HEK293T (cell line): ENCODE data around the gene RAPGEF5.

Source experiments
- CTCF ChIA-PET: fragments of 350-600 bp; formaldehyde crosslinking; extraction: SDS; loops from one replicate; lab custom pipeline; 2021; ENCODE audit warnings: antibody characterized with exemption, inconsistent platforms; lab: Yijun Ruan, JAX
- POLR2A ChIA-PET: fragments of 350-600 bp; formaldehyde crosslinking; extraction: SDS; loops from one replicate; lab custom pipeline; 2020; ENCODE audit warnings: antibody characterized with exemption, inconsistent platforms; lab: Yijun Ruan, JAX
- DNase-seq: peaks from one replicate; pipeline ENCODE4 v3.0.0; 2012; ENCODE audit warnings: mixed read lengths; ENCODE audit errors: extremely low spot score
- ARNT ChIP-seq: fragments of 450-650 bp; IDR thresholded peaks from 2 replicates; pipeline ENCODE4 v1.6.1; 2017; ENCODE audit warnings: mild to moderate bottlenecking
- BHLHE40 ChIP-seq: fragments of 450-650 bp; IDR thresholded peaks from 2 replicates; pipeline ENCODE4 v1.6.1; 2016; ENCODE audit warnings: mild to moderate bottlenecking, moderate library complexity, borderline replicate concordance
- CTBP1 ChIP-seq: fragments of 450-650 bp; IDR thresholded peaks from 2 replicates; pipeline ENCODE4 v1.6.1; 2016; ENCODE audit warnings: borderline replicate concordance
- ELF4 ChIP-seq: fragments of 450-650 bp; IDR thresholded peaks from 2 replicates; pipeline ENCODE4 v1.6.1; 2017; ENCODE audit warnings: antibody characterized with exemption
- FOXA1 ChIP-seq: fragments of 450-650 bp; IDR thresholded peaks from 2 replicates; pipeline ENCODE4 v1.6.1; 2016; ENCODE audit warnings: mild to moderate bottlenecking
- FOXK2 ChIP-seq: fragments of 450-650 bp; IDR thresholded peaks from 2 replicates; pipeline ENCODE4 v1.6.1; 2016; ENCODE audit warnings: mild to moderate bottlenecking
- FOXM1 ChIP-seq: fragments of 450-650 bp; IDR thresholded peaks from 2 replicates; pipeline ENCODE4 v1.6.1; 2017; ENCODE audit warnings: mild to moderate bottlenecking, borderline replicate concordance
- HDGF ChIP-seq: fragments of 450-650 bp; IDR thresholded peaks from 2 replicates; pipeline ENCODE4 v1.6.1; 2017; ENCODE audit warnings: antibody characterized with exemption, borderline replicate concordance
- L3MBTL2 ChIP-seq: fragments of 450-650 bp; conservative IDR thresholded peaks from 2 replicates; pipeline ENCODE4 v1.6.1; 2016; ENCODE audit warnings: mild to moderate bottlenecking
- LEF1 ChIP-seq: fragments of 450-650 bp; IDR thresholded peaks from 2 replicates; pipeline ENCODE4 v1.6.1; 2017; ENCODE audit warnings: mild to moderate bottlenecking, borderline replicate concordance
- NFRKB ChIP-seq: fragments of 450-650 bp; IDR thresholded peaks from 2 replicates; pipeline ENCODE4 v1.6.1; 2016; ENCODE audit warnings: mild to moderate bottlenecking, moderate library complexity
- SP1 ChIP-seq: fragments of 450-650 bp; IDR thresholded peaks from 2 replicates; pipeline ENCODE4 v1.6.1; 2017
- SUZ12 ChIP-seq: fragments of 450-650 bp; IDR thresholded peaks from 2 replicates; pipeline ENCODE4 v1.6.1; 2016; ENCODE audit warnings: mild to moderate bottlenecking
- TARDBP ChIP-seq: fragments of 450-650 bp; IDR thresholded peaks from 2 replicates; pipeline ENCODE4 v1.6.1; 2016
- ZNF384 ChIP-seq: fragments of 450-650 bp; IDR thresholded peaks from 2 replicates; pipeline ENCODE4 v1.6.1; 2016
- TF ChIP-seq, protein P1 (sequence below): fragments of 450-650 bp; IDR thresholded peaks from 2 replicates; pipeline ENCODE4 v1.6.1; 2016

The RAPGEF5 gene

DNA sequence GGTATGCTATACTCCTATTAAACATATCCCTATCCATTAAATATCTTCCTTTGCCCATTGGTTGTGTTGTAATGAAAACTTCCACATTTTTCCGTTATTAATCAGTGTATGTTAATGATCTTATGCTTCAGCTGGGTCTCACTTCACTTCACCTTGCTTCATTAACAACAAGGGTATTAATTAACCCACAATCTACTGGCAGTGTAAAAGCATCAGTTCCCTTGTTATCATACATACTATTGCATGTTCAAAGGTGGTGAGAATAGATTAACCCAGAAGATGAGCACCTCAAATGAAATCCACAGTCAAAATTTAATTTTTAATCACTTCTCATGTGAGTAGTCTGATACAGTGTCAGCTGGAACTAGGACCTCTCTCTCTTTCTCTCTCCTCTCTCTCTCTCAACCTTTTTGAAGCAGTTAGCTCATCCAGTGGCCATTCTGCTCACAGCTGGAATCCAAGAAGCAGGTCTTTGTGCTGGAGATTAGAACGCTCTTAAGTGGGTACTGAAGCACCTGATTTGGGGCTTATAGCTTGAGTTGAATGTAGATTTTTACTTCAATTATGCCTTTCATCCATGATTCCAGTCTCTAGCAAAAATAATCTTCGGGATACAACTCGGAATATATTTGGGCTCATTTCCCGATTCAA lies 172.3 kb downstream of the RAPGEF5 start:
- DNase-seq = no peak

DNA sequence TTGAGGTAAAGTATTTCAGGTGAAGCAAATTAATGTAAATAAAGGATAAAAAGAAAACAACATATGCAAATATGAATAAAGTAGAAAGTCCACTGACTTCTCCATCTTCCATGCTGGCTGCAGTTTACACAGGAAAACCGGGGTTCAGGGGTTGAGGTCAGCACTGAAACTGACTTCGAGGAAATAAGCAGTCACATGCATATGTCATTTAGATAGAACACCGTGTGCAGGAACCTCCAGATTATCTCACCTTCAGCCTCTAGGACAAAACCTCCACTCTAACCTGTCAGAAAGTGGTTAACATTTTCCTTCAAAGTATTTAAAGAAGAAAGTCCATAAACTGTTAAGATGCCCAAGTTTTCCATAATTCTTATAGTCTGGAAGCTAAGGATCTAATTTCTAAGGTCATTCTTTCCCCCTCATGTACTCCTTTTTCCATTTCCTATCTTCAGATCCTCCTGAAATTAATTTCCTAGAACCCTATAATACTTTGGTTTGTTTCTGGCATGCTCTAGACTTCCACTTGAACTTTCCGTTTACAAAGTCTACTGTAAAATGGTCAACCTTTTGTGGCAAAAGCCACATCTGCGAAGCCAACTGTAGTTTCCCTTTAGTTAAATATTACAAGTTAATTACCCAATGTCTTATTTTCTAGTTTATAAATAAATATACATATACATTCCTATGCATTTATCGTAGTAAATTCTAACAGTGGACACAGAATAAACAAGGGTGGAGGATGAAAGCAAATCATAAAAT lies 173.3 kb downstream of the RAPGEF5 start:
- DNase-seq = no peak
- ChIA-PET POLR2A (no interaction called here), CTCF (no interaction called here)
- TF ChIP-seq BHLHE40 (no peak), LEF1 (no peak), NFRKB (no peak), SUZ12 (no peak), FOXK2 (no peak), SP1 (no peak), L3MBTL2 (no peak), ARNT (no peak), FOXM1 (no peak), CTBP1 (no peak), HDGF (no peak), FOXA1 (no peak), ELF4 (no peak), TARDBP (no peak), ZNF384 (no peak)
- TF ChIP-seq, protein P1, sequence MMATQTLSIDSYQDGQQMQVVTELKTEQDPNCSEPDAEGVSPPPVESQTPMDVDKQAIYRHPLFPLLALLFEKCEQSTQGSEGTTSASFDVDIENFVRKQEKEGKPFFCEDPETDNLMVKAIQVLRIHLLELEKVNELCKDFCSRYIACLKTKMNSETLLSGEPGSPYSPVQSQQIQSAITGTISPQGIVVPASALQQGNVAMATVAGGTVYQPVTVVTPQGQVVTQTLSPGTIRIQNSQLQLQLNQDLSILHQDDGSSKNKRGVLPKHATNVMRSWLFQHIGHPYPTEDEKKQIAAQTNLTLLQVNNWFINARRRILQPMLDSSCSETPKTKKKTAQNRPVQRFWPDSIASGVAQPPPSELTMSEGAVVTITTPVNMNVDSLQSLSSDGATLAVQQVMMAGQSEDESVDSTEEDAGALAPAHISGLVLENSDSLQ = no peak

More for the DNA sequence above, 172.3 kb downstream of the RAPGEF5 start:
- CTCF ChIA-PET = no interaction called here
- TF ChIP-seq ELF4 = no peak
- TF ChIP-seq FOXA1 = no peak
- TF ChIP-seq NFRKB = no peak
- POLR2A ChIA-PET = no interaction called here

DNA sequence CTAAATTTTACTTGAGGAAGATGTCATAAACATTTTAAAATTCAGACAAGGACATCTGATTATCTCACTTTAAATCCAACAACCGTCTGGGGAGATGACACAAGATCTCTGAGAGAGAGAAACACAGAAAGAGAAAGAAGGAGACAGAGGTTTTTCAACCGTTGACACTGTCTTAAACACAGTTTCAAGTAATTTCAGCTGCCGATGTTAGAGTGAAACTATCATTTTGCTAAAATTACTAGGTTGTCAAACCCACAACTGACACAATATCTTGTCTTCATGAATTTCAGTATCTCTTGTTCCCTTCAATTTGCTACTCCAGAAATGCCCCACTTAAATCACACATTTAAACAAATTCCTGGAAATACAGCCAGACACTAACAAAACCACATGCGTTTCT lies 174.8 kb downstream of the RAPGEF5 start:
- ChIA-PET CTCF (no interaction called here), POLR2A (no interaction called here)
- TF ChIP-seq ZNF384 = no peak
- TF ChIP-seq SP1 = no peak
- TF ChIP-seq, protein P1 = no peak
- no peak for TF ChIP-seq BHLHE40
- no peak for DNase-seq

DNA sequence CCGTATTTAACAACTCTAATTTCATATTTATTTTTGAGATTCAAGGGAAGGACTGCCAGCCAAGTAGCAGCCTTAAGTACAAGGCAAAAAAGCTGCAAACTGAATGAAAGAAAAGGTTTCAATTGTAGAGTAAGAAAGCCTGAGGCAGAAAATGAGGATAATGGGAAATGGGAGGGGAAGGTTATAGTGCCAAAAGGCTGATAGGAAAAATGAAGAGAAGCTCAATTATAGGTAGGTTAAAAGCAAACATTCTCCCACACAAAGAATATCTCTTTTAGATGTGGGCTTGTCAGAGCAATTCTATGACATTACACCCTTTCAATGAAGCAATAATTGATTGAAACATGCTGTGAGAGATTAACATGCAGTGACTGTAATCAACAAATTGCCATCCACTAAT lies 175.3 kb downstream of the RAPGEF5 start:
- CTCF ChIA-PET = no interaction called here
- DNase-seq = no peak
- no peak for TF ChIP-seq ARNT
- no peak for TF ChIP-seq ELF4
- TF ChIP-seq NFRKB = no peak
- no peak for TF ChIP-seq L3MBTL2
- no peak for TF ChIP-seq CTBP1
- TF ChIP-seq HDGF = no peak
- TF ChIP-seq, protein P1 = no peak
- no peak for TF ChIP-seq FOXM1
- POLR2A ChIA-PET = no interaction called here

DNA sequence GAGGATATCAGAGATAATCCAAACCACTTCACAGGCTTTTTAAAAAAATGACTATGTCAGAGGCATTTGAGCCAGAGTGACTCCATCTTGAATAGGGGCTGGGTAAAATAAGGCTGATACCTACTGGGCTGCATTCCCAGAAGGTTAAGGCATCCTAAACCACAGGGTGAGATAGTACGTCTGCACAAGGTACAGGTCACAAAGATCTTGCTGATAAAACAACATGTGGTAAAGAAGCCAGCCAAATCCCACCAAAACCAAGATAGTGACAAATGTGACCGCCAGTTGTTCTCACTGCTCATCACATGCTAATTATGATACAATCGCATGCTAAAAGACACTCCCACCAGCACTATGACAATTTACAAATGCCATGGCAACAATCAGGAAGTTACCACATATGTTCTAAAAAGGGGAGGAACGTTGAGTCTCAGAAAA lies 177.5 kb downstream of the RAPGEF5 start:
- no peak for TF ChIP-seq ELF4
- TF ChIP-seq HDGF = no peak
- no peak for TF ChIP-seq FOXA1
- TF ChIP-seq, protein P1 = no peak
- TF ChIP-seq BHLHE40 = no peak
- no peak for TF ChIP-seq FOXM1
- ChIA-PET CTCF (no interaction called here), POLR2A (no interaction called here)
- no peak for DNase-seq

DNA sequence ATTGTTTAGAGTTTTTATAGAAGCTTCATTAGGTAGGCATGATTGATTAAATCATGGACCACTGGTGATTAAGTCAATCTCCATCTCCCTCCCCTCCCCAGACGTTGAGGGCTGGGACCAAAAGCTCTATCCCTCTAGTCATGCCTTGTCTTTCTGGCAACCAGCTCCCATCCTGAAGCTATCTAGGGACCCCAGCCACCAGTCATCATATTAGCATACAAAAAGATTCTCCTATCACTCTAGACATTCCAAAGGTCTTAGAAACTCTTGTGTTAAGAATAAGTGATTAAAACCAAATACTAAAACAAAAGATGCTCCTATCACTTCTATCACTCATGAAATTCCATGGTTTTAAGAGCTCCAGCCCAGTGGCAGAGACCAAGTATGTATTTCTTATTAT lies 178.2 kb downstream of the RAPGEF5 start:
- DNase-seq = no peak
- ChIA-PET CTCF (no interaction called here), POLR2A (no interaction called here)
- TF ChIP-seq ELF4 (no peak), BHLHE40 (no peak), TARDBP (no peak)

DNA sequence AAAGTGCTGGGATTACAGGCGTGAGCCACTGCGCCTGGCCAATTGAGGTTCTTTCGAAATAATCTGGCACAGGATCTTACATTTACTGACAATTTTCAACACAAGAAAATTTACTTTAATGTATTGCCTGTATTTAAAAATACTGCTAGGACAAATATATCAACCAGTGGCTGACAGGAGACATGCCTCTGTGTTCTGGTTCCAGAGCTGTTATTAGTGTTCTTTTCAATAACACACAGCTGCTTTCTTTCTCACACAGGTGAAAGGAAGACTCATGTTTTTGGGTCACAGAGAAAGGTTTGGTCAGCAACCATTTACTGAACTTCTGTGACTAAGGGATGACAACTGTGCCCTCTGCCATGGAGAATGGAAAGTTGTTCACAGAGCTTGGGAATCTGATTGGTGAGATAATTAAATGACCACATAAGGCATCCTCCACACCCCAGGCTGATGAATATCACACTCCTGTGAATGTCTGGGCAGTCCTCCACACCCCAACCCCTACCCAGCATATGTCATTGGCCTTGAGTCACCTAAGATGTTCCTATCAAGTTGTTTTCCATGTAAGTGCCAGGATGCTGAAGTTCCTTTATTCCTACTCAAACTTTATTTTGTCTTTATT lies 180.1 kb downstream of the RAPGEF5 start:
- POLR2A ChIA-PET = no interaction called here
- DNase-seq = no peak
- CTCF ChIA-PET = no interaction called here
- TF ChIP-seq ARNT = no peak
- TF ChIP-seq TARDBP = no peak
- TF ChIP-seq HDGF = no peak
- no peak for TF ChIP-seq FOXK2
- TF ChIP-seq FOXA1 = no peak
- TF ChIP-seq CTBP1 = no peak
